GM19467 (cell line): ENCODE data around the gene RGL2.
"Not testable (repeated sequence)": the region's sequence is repeated elsewhere in the genome, so short reads cannot be mapped to it uniquely, and the experiment has no call there.

Source experiments
- ATAC-seq: cut with Tn5 transposase; IDR thresholded peaks from one replicate; pipeline ENCODE4 v1.9.1; 2021; ENCODE audit warnings: mild to moderate bottlenecking, moderate library complexity; ENCODE audit not compliant: unreplicated experiment

RGL2 gene, protein sequence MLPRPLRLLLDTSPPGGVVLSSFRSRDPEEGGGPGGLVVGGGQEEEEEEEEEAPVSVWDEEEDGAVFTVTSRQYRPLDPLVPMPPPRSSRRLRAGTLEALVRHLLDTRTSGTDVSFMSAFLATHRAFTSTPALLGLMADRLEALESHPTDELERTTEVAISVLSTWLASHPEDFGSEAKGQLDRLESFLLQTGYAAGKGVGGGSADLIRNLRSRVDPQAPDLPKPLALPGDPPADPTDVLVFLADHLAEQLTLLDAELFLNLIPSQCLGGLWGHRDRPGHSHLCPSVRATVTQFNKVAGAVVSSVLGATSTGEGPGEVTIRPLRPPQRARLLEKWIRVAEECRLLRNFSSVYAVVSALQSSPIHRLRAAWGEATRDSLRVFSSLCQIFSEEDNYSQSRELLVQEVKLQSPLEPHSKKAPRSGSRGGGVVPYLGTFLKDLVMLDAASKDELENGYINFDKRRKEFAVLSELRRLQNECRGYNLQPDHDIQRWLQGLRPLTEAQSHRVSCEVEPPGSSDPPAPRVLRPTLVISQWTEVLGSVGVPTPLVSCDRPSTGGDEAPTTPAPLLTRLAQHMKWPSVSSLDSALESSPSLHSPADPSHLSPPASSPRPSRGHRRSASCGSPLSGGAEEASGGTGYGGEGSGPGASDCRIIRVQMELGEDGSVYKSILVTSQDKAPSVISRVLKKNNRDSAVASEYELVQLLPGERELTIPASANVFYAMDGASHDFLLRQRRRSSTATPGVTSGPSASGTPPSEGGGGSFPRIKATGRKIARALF

DNA sequence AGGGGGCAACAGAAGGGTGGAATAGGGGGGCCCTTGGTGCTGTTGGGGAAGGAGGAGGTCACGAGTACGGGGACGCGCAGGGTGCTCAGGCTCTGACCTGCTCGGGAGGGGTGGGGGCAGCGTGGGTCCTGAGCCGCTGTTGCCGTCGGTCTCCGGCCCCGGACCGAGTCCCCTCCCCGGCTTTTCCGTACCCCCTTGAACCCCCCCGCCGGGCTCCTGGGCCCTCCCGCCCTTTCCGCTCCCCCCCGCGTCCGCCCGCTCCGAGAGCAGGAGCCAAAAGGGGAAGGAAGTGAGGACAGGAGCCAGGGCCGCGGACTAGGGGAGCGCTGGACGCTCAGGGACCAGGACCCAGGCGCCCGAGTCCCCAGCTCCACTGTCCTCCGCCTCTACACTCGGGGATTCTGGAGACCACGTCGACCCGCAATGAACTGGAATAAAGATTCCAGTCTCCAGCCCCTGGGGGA, at the start of gene RGL2:
Gene RGL2, minus strand, starts transcription at position 170 of the 464 bp plus-strand sequence. CDS start 332 bp downstream, outside the sequence.
- peak; percentile 32 for ATAC-seq

DNA sequence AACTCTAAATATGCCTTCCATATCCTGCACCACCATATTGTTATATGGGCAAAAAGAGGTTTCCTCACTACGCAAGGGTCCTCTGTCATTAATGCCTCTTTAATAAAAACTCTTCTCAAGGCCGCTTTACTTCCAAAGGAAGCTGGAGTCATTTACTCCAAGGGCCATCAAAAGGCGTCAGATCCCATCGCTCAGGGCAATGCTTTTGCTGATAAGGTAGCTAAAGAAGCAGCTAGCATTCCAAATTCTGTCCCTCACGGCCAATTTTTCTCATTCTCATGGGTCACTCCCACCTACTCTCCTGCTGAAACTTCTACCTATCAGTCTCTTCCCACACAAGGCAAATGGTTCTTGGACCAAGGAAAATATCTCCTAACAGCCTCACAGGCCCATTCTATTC, 49.1 kb upstream of the RGL2 start:
- ATAC-seq, result no peak

DNA sequence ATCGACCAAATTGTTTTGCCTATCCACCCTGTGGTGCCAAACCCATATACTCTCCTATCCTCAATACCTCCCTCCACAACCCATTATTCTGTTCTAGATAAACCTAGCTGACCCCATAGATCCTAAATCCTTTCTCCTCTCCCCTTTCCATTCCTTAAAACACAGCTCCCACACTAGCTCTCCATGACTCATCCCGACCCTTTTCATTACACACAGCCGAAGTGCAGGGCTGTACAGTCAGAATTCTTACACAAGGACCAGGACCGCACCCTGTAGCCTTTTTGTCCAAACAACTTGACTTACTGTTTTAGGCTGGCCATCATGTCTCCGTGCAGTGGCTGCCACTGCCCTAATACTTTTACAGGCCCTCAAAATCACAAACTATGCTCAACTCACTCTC, 48.2 kb upstream of the RGL2 start:
- not testable (repeated sequence) for ATAC-seq

DNA sequence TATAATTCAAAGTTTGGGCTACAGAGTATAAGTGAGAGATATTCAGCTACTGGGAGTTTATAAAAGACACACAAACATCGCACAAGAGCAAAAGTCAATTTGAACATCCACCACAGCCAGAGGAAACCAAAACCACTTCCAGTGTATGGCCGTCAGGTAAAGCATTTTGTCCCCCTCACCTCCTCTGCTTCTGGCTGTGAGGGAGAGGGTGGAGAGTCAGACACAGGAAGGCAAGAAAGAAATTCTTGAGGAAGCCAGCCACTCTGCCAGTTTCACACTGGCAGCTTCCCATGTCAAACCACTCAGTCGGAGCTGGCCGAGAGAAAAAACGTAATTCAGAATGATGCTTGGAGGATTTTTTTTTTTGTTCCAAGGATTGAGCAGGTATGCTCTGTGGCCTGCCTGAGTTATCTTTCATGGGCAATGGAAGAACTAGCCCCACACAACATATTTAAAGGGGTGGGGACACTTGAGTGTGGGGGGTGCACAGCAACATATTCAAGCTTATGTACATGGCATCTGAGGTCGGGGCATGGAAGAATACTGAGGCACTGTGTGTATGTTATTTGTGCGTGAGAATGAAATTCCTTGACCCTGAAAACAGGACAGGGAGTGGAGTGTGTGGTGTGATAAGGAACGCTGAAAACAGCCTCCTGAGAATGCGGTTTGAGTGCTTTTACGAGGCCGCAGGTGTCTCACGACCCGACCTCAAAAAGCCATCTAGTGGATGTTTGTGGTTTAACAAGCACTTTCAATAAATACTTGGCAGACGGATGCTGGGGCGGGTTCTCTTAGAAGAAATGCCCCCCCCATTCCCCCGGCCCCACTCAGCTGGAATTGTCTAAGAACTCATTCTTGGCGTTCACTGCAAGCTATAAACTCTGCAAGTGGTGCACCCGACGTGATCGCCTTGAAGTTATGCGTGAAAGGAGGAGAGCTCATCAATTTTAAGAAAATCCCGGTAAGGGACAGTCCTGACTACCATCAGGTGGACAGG, 46.3 kb upstream of the RGL2 start:
- ATAC-seq, result no peak

DNA sequence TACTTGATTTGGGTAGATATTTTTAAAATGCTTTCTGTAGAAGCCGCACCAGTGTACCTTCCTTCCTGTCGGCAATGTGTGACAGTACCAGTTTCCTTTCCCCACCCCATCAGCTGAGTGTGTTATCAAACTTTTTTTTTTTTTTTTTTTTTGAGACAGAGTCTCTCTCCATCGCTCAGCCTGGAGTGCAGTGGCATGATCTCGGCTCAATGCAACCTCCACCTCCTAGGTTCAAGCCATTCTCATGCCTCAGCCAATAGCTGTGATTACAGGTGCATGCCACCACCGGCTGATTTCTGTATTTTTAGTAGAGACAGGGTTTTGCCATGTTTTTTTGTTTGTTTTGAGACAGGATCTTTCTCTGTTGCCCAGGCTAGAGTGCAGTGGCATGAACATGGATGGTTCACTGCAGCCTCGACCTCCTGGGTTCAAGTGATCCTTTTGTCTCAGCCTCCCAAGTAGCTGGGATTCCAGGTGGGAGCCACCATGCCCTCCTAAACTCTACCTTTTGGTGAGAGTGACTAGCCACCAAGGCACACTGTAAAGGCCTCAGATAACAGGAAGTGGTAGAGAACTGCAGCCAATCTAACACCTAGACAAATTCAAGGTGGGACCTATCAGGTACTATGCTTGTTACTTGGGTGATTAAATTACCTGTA, 45.3 kb upstream of the RGL2 start:
- ATAC-seq, result peak; percentile 62

DNA sequence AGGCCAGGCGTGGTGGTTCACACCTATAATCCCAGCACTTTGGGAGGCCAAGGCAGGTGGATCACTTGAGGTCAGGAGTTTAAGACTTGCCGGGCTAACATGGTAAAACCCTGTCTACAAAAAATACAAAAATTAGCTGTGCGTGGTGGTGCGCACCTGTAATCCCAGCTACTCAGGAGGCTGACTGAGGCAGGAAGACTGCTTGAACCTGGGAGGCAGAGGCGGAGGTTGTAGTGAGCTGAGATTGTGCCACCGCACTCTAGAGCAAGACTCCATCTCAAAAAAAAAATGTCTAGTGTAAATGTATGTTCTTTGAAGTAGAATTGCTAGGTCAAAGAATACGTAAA, 44.8 kb upstream of the RGL2 start:
- not testable (repeated sequence) for ATAC-seq

DNA sequence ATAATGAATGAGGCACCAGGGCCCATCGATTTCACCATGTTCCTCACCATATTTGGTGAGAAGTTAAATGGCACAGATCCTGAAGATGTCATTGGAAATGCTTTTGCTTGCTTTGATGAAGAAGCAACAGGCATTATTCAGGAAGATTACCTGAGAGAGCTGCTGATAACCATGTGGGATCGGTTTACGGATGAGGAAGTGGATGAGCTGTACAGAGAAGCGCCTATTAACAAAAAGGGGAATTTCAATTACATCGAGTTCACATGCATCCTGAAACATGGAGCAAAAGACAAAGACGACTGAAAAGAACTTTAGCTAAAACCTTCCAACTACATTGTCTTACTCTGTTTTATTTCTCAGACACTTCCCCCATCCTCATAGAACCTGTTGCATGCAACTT, 40.5 kb upstream of the RGL2 start:
- ATAC-seq, result no peak

DNA sequence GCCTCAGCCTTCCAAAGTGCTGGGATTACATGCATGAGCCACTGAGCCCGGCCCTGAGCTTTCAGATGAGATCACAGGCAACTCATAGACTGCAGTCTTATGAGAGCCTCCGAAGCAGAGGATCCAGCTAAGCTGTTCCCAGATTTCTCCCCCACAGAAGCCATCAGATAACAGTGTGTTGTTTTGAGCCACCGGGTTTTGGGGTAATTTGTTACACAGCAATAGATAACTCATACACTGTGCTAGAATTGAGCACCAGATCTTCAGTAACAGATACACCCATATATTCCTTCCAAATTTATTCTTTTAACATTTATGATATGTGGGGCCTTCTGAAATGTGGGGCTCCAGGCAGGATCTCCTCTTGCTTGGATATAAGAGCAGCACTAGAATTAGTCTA, 37.8 kb upstream of the RGL2 start:
- no peak for ATAC-seq

DNA sequence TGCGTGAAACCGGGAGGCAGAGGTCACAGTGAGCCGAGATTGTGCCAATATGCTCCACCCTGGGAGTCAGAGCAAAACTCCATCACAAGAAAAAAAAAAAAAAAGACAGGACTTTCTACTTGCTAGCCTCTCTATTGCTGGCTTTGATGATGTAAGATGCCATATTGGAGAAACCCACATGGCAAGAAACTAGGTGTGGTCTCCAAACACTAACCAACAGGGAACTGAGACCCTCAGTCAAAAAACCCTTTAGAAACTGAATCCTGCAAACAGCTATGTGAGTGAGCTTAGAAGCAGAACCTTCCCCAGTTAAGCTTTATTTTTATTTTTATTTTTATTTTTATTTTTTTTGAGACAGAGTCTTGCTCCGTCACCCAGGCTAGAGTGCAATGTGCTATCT, 37.2 kb upstream of the RGL2 start:
- ATAC-seq, result no peak

DNA sequence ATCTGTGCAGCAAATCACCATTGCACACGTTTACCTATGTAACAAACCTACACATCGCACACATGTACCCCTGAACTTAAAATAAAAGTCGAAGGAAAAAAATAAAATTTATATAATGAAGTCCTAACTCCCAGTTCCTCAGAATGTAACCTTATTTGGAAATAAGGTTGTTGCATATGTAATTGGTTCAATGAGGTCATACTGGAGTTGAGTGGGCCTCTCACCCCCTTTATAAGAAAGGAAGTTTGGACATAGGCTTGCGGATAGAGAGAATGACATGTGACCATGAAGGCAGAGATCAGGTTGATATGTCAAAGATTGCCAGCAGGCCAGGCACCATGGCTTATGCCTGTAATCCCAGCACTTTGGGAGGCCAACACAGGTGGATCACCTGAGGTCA, 34.9 kb upstream of the RGL2 start:
- ATAC-seq, result no peak

DNA sequence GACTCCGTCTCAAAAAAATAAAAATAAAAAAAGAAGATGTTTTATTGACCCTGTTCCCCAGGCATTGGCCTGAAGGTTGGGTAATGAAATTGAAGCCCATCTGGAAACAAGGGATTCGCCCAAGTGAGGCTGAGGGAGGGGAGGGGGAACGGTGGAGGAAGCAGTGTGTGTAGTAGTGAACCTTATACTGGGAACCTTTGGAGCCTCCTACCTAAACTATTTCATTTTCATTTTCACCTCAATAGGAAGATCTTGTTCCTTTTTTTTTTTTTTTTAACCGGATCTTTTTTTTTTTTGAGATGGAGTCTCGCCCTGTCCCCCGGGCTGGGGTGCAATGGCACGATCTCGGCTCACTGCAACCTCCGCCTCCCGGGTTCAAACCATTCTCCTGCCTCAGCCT, 32.0 kb upstream of the RGL2 start:
- no peak for ATAC-seq

DNA sequence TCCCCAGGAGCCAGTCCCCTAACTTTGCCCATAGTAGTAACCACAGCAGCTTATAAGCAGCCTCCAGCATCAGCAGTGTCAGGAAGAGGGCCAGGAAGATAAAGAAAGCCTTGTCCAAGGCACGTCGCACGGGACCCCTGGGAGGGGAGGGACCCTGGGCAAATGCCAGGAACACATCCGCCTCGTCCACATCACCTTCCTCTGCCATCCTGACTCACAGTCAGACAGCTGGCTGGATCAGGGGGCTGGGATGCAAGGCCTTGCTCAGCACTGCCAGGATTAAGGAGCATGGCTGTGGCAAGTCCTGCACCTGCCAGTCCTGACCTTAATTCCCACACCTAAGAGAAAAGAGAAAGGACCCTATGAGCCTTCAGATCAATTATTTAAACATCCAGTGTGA, 30.3 kb upstream of the RGL2 start:
- no peak for ATAC-seq

DNA sequence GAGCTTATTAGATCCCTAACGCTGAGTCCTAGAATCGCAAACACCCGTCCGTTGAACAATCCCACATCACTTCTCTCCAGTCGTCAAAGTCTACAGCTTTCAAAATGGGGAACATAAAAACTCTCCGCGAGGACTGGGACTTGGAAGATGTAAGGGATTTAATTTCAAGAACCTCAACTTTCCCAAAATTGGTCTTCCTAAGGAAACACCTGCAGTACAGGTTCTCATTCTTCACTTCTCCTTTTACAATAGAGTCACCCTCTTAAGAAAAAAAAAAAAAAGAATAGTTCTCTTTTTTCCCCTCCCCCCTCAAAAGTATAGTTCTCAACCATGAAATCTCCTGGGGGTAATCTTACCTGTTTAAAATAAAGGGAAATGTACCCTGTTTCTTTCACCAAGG, 25.4 kb upstream of the RGL2 start:
- no peak for ATAC-seq

DNA sequence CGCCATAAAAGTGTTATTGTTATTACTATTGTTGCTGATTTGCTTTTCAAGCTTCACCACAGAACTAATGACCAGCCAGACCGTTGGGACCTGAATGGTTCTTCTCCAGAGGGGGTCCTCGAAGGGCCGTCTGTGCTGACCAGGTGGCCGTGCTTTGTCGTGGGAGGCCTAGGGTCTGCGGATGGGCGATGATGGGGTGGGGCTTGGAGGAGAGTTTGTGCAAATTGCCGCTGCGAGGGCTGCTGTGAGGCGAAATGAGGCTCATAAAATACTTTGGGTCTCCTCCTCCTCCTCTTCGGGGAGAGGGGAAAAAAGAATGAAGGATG, 24.8 kb upstream of the RGL2 start:
- ATAC-seq, result peak; percentile 14

DNA sequence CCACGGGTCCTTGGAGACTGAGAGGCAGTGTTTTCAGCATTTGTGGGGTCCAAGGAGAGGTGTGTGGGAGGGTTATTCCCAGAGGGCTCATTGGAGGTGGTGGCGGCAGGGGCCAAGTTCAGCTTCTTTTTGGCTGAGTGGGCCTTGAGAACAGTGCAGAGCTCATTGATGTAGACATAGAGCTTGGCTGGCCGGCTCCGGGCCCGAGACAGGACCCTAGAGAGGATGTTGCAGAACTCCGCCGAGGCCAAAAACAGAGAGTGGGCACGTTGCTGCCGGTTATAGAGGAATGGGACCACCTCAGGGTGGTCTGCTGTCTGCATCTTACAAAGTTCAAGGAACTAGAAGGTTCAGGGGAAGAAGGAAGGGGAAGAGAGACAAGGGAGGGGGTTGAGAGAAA, 22.5 kb upstream of the RGL2 start:
- no peak for ATAC-seq

DNA sequence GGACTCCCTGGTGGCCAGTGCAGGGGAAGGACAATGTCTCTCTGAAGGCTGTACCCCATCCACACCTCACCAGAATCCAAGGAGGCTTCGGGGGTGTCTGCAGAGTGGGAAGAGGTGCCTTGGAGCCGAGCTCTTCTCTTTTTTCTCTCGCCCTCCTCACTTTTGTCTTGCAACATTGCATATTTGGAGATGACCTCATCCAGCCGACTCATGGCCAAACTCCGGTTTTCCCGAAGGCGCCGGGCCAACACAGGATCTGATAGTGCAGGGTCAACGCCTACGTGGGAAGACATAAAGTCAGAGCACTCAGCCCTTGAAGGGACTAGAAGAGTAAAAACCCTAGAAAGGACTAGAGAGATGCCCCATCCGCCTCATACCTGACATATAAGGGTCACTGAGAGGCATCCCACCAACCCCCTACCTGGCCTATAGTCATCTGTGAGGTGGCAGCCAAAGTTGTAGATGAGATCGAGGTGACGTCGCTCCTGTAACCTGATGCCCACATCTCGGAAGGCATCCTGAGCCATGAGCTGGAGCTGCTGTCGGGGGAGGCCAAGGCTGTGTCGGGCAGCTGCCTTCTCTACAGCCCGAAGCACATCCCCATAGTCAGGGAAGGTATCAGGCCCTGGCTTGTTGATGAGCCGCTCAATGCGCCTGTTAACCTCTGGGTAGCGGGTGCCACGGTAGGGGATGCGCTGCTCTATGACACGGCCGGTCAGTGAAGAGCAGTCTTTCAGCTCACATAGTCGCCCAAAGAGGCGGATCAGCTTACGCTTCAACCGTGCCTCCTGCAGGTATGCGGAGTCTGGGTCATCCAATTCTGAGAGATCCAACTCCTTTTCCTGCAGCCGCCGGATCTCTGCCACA, 21.8 kb upstream of the RGL2 start:
- no peak for ATAC-seq

DNA sequence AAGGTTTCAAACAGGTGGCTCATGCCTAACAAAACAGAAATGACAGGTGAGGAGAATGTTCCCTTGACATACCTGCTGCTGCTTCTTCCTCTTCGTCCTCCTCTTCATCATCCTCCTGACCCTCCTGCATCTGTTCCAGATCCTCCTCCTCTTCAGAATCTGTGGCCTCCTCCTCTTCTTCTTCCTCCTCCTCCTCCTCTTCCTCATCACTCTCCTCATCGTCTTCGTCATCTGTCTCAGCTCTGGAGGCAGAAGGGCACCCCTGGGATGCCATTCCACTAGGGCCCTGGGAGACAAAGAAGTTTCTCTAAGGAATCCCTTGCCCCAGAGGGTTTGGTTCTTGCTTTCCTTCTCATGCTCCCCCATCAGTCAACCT, 21.2 kb upstream of the RGL2 start:
- no peak for ATAC-seq

DNA sequence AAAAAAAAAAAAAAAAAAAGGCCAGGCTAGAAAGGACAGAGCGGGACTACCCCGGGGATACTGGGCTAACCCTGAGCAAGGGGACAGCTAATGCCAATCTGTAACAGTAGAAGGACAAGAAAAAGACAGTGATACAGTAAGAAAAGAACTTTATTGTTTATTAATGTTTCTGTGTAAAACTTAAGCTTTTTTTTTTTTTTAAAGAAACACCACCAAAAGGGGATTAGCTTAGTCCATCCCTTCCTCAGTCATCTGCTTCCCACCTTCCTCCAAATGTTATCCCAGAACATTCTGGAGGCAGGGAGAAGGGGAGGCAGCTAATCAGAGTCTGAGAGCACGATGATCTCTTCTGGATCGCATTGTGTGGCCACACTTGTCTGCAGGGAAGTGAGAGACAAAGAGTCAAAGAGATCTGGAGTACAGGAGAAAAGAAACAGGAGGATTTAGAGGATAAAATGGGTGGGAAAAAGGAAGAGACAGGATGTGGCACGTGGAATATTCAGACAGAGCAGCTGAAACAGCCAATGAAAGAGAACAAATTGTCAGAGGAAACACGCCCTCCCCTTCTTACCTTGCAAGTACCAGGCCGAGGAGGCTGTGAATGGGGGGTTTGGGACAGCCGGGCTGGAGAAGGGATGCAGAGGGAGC, 19.8 kb upstream of the RGL2 start:
- no peak for ATAC-seq

DNA sequence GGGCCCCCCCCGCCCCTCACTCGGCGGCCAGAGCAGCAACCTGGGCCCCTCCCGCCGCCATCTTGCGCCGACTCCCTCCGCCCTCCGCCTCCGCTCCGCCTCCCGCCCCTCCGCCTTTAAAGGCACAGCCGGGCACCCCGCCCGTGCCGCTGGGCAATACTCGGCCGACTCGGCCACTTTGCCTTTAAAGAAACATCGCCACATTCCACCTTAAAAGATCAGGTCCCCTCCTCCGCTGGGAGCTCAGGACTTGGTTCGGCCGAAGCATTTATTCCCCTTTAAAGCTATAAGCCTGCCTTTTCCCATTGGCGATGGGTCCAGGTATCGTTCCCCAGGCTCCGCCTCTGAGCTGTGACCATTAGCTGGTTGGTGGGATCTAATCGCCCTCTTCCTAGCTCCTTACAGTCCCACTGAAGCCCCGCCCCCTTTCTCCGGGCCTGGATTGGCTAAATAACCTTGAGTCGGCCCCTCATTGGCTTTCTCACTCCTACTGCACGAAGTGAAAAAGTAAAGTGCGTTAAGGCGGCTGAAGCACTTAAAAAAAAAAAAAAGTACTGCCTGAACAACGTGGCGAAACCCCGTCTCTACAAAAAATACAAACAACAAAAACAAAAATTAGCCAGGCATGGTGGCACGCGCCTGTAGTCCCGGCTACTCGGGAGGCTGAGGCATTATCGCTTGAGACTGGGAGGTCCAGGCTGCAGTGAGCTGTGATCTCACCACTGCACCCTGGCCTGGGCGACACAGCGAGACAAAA, 19.1 kb upstream of the RGL2 start, which contains the start of gene ZBTB22:
Gene ZBTB22, minus strand, starts transcription at position 76 of the 757 bp plus-strand sequence. CDS start 828 bp downstream, outside the sequence.
- peak; percentile 44 for ATAC-seq
